HG02798 (cell line): ENCODE results near the gene TMEM167B.
"Not testable (repeated sequence)": the region's sequence is repeated elsewhere in the genome, so short reads cannot be mapped to it uniquely, and the experiment has no call there.

Source experiments
- ATAC-seq: cut with Tn5 transposase; IDR thresholded peaks from one replicate; pipeline ENCODE4 v1.9.1; 2021; ENCODE audit warnings: mild to moderate bottlenecking; ENCODE audit not compliant: unreplicated experiment, poor library complexity

TMEM167B gene

DNA sequence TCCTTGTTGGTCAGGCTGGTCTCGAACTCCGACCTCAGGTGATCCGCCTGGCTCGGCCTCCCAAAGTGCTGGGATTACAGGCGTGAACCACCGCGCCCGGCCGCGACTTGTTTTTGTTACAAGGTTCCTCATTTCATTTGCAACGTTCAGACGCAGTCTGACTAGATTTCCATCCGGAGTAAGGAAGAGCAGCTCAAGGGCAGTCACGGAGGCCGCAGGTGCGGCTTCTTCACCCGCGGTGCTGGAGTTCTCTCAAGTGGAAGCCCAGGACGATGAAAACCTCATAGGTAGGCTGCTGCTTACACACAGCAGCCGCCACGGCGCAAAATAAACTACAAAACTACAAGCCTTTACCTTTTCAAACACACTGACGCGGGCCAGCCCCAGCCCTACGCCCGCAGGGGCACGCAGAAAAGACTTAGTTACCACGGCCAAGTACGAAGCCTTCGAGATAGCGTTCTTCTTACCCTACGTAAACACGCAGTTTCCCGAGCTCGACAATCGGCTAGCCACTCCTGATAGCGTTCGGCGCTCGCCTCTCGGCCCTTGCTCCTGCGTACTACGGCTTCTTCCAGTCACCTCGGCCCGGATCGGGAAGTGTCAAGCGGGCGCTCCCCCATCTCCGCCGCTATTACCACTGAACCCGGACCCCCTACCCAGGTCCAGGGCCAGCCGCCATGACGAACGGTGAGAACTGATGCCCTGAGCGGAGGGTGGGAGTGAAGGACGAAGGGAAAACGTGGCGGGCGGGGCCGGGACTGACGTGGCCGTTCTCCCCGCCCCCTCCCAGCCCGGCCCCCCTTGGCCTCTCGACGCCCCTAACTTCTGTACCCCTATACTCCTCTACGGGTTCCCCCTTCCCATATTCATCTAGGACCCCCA lies at the start of gene TMEM167B:
Gene TMEM167B (plus strand): TSS at position 569 of the 882 bp plus-strand sequence. CDS start 109 bp downstream, at position 678.
- peak; percentile 93 for ATAC-seq

DNA sequence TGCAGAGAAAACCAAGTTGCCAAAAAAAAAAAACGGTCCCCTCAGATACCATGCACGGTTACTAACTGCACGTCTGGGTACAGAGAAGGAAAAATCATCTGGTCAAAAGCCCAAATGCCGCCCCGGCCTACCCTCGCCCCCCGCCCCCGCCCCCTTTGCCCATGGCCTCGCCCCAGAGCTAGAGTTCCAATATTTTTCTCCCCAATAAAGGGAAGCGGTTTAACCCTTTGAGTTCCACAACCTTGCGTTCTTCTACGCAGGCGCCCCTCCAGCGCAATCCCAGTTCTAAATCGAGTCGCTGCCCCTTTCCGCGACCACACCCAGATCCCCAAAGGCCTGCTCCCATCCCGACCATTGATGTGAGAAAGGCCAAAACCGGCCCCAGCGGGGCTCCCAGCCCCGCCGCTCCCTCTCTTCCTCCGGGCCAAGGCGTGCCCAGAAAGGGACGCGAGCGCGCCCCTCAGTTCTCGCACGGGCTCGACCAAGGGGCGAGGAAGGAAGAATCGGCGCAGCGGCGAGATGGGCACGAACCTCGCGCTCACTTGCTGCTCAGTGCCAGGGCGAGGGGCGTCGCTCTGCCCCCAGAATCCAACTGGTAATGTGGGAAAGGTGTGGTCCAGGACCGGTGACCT lies 49.5 kb upstream of the TMEM167B start:
- ATAC-seq, result peak; percentile 22

GRCh38 chr1:109041621-109042468 lies 48.7 kb upstream of the TMEM167B start, which contains the start of gene WDR47:
Gene WDR47 (minus strand): TSS chr1:109042102. CDS start chr1:109023512, 18,590 bp downstream.
- peak; percentile 98 for ATAC-seq

DNA sequence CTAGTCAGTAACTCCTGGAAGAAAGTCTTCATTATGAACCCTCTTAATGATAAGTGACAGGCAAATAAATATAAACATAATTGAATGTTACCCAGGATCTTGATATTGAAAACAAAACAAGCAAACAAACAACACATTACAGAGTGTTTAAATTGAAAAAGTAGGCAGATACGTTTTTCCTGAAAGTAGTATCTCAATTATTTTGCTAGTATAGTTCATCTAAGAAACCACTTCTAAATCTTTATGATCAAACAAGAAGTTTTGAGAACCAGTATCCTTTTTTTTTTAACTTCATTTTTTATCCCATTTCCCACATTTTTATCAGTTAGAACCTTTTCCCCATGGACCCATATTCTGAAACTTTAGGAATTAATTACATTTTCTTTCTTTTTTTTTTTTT lies 45.0 kb upstream of the TMEM167B start:
- ATAC-seq, result no peak

- ATAC-seq, result no peak
Measured at GRCh38 chr1:109046671-109047070, 43.9 kb upstream of the TMEM167B start.

GRCh38 chr1:109047339-109047738 lies 43.2 kb upstream of the TMEM167B start:
- no peak for ATAC-seq

- no peak for ATAC-seq
Measured at GRCh38 chr1:109048335-109048734, 42.2 kb upstream of the TMEM167B start.

DNA sequence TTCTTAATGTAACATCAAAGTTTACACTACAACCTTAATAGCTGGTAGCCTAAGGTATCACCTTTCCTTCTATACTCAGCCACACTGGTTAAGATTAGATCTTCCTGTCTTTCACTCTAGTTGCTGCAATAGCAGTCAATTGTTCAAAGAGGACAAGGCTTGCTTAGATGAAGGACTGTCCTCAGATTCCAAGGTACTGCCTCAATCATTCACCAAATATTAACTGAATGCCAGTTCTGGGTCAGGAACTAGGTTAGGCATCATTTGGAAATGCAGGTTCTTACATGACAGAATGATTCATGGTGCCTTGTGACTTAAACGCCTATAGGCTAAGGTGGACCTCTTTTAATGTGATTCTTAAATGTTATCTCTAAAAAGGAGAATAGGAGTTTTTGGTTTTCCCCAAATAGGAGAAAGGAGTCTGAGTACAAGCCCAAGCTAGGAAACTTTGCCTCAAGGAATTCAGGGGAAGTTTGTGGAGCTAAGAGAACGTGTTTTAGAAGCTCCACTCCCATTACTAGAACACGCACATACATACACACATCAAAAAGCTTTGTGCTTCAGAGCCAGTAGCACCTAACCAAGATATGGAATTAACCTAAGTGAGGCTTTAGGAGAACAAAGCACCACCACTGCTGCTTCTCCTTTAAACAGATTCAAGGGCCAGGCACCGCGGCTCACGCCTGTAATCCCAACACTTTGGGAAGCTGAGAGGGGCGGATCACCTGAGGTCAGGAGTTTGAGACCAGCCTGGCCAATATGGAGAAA lies 40.2 kb upstream of the TMEM167B start:
- ATAC-seq, result no peak

DNA sequence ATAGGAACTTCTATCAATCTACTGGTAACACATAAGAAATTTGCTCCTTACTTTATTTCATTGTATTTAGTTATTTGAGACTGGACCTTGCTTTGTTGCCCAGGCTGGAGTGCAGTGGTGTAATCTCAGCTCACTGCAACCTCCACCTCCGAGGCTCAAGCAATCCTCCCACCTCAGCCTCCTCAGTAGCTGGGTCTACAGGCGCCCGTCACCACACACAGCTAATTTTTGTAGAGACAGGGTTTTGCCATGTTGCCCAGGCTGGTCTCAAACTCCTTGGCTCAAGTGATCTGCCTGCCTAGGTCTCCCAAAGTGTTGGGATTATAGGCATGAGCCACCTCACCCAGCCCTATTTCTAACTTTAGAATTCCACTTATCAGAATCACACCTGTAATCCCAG lies 38.4 kb upstream of the TMEM167B start:
- ATAC-seq, result not testable (repeated sequence)

DNA sequence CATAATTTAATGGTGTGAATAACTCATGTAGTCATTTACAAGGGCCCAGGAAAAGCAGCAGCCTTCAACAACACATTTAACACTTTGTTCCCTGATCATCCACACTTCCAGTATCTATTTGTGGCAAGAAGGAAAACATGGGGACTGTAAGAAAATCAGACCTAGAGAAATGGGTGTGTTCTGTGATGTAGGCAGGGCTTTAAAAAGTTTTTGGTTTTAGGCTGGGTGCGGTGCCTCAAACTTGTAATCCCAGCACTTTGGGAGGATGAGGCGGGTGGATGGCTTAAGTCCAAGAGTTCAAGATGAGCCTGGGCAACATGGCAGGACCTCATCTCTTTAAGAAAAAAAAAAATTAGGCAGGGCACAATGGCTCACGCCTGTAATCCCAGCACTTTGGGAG lies 34.5 kb upstream of the TMEM167B start:
- ATAC-seq, result no peak

DNA sequence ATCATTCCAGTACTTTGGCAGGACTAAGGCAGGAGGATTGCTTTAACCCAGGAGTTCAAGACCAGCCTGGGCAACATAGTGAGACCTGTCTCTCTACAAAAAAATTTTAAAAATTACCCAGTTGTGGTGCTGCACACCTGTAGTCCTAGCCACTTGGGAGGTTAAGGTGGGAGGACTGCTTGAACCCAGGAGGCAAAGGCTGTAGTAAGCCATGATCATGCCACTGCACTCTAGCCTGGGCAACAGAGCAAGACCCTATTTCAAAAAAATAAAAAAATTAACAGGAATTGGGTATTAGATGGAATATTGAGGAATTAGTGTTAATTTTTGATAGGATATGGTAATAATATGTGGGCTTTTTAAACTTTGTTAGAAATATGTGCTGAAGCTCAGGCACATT lies 31.5 kb upstream of the TMEM167B start:
- no peak for ATAC-seq

DNA sequence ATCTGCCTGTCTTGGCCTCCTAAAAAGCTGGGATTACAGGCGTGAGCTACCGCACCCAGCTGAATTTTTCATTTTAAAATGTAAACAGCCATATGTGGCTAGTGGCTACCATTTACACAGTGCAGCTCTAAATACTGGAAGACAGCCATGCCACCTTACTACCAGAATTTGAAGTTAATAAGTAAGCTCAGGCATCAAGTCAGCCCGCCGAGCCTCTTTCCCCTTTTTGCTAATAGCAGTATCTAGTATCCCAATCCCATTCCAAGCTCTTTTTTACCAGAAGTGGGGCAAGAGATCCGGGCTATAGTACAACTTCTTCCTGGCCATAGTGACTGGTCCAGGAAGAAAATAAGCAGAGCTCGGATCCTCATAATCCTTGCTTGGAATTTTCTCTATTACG lies 29.9 kb upstream of the TMEM167B start:
- no peak for ATAC-seq

DNA sequence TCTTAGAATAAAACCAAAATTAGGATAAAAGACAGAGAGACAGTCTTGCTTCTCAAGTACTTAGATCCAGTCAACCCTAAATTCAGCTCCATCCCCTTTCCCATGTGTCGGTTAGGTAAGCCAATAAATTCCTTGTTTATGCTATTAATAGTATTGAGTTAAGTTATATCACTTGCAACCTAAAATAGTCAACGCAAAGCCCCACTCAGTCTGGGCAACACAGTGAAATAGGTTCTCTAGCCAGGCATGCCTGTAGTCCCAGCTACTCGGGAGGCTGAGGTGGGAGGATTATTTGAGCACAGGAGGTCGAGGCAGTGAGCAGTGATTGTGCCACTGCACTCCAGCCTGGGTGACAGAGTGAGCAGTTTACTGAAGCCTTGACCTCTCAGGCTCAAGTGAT lies 29.4 kb upstream of the TMEM167B start:
- no peak for ATAC-seq

DNA sequence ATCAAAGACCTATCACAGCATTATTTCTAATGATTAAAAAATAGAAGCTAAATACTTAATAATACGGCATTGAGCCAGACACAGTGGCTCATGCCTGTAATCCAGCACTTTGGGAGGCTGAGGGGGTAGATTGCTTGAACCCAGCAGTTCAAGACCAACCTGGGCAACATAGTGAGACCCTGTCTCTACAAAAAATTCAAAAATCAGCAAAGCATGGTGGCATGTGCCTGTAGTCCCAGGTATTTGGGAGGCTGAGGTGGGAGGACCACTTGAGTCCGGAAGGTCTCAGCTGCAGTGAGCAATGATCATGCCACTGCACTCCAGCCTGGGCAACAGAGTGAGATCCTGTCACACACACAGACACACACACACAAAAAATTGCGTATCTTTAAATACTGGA lies 25.4 kb upstream of the TMEM167B start:
- ATAC-seq, result no peak

DNA sequence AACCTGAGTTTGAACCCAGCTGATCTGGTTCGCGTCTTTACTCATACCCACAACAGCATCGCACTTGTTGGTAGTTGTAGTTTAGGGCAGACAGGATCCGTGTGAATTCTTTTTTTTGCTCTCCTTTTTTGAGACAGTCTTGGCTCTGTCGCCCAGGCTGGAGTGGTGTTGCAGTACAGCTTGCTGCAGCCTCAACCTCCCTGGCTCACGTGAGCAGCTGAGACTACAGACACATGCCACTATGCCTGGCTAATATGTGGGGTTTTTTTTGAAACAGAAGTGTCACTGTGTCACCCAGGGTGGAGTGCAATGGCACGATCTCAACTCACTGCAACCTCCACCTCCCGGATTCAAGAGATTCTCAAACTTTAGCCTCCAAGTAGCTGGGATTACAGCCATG lies 22.7 kb upstream of the TMEM167B start:
- no peak for ATAC-seq

DNA sequence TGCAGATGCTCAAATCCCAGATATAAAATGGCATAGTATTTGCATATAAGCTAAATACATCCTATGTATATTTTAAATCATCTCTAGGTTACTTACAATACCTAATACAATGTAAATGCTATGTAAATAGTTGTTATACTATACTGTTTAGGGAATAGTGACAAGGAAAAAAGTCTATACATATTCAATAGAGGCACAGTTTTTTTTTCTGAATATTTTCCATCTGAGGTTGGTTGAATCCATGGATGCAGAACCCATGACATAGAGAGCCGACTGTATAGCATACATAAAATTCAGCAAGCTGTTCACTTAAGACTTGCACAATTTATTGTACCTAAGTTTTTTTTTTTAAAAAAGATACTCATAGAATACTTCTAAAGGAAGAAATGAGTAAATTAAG lies 21.3 kb upstream of the TMEM167B start:
- ATAC-seq, result no peak

DNA sequence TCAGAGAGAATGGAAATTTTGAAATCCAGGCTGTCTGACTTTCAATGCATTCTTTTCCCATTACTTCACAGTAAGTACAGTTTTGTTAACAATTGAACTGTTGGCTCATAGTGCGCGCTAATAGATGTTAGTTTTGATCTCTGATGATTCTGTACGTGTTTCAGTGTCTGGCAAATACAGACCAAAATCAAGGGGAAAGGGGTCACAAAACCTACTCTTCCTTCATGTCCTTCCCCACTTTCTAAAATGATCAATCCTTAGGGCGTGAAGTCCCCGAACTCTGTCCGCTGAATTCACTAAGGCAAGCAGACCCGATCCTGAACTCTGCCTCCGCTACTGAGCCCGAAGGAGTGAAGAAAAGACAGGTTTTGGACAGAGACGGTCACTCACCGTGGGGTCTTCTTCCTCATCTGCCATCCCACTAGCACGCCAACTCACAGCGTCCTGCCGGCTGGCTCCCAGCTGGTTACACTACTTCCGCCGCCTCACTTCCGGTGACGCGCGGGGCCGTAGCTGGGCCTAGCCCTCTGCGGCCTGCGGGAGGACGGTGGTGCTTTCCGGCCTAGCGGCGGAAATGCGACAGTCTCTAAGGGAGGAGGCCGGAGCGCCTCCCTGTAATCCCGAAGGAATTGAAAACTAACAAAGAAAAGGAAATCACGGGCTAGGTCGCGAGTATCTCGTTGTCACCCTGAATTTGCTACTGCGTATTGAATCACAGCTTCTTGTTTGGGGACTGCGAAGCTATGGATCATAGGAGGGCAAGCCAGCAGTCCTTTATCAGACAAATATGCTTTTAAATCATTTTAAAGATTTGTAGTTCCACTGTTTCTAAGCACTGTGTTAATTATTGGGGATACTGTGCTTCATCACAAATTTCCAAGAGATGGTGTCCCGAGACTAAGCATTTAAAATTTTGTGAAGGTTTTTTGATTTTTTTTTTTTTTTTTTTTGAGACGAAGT lies 14.8 kb upstream of the TMEM167B start, which contains the start of gene TAF13:
Gene TAF13 (minus strand): TSS at position 473 of the 960 bp plus-strand sequence. CDS start 56 bp downstream, at position 417.
- peak; percentile 100 for ATAC-seq

DNA sequence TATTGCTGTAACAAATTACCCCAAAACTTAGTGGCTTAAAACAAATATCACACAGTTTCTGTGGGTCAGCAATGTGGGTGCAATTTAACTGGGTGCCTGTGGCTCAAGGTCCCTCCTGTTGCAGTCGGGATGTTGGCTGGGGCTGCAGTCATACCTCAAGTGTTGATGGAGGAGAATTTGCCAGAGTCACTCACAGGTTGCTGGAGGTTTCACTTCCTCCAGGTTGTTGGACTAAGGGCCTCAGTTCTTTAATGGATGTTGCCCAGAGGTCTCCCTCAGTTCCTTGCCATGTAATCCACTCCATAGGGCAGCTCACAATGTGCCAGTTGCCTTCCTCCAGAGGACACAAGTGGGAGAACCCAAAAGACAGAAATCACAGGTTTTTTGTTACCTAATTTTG lies 12.2 kb upstream of the TMEM167B start:
- no peak for ATAC-seq

- no peak for ATAC-seq
Measured at GRCh38 chr1:109079240-109079622, 11.3 kb upstream of the TMEM167B start.
